NOMO-1 treated with dmso at 0.1 percent for 144 hours (cell line): ENCODE data around the gene TMEM59L.

Source experiments
- DNase-seq: peaks from one replicate; lab custom pipeline; 2025; ENCODE audit not compliant: unreplicated experiment; lab: John Stamatoyannopoulos, UW

TMEM59L gene

GRCh38 chr19:18656337-18657086, 43.8 kb downstream of the TMEM59L start:
- no peak for DNase-seq

- no peak for DNase-seq
Measured at GRCh38 chr19:18657590-18658365, 45.1 kb downstream of the TMEM59L start.

- DNase-seq, result no peak
Measured at GRCh38 chr19:18658366-18658855, 45.7 kb downstream of the TMEM59L start.

GRCh38 chr19:18659281-18660050, 46.8 kb downstream of the TMEM59L start:
- peak; percentile 65 for DNase-seq

GRCh38 chr19:18660051-18660910, 47.6 kb downstream of the TMEM59L start:
- DNase-seq, result no peak

GRCh38 chr19:18660939-18661670, 48.4 kb downstream of the TMEM59L start:
- no peak for DNase-seq

GRCh38 chr19:18662972-18663732, 50.5 kb downstream of the TMEM59L start:
- DNase-seq, result no peak

GRCh38 chr19:18663940-18664530, 51.4 kb downstream of the TMEM59L start:
- DNase-seq, result no peak

- DNase-seq, result no peak
Measured at GRCh38 chr19:18665771-18666202, 53.1 kb downstream of the TMEM59L start.

- no peak for DNase-seq
Measured at GRCh38 chr19:18666317-18666716, 53.6 kb downstream of the TMEM59L start.

GRCh38 chr19:18666784-18667183, 54.1 kb downstream of the TMEM59L start:
- no peak for DNase-seq

GRCh38 chr19:18667531-18668251, 55.0 kb downstream of the TMEM59L start:
- no peak for DNase-seq

GRCh38 chr19:18668252-18668631, 55.6 kb downstream of the TMEM59L start:
- no peak for DNase-seq

- no peak for DNase-seq
Measured at GRCh38 chr19:18668744-18669523, 56.3 kb downstream of the TMEM59L start.

- DNase-seq, result no peak
Measured at GRCh38 chr19:18669524-18669817, 56.8 kb downstream of the TMEM59L start.

- no peak for DNase-seq
Measured at GRCh38 chr19:18669883-18670282, 57.2 kb downstream of the TMEM59L start.

GRCh38 chr19:18670312-18670711, 57.6 kb downstream of the TMEM59L start:
- DNase-seq, result no peak
